ENCODE data around the gene CAB39L.

GRCh38 chr13:49395878-49396380 is 47.9 kb downstream of the CAB39L start:
- no peak for TF ChIP-seq CTCF (IDR thresholded peaks at IDR 0.05)
- TF ChIP-seq REST (IDR thresholded peaks at IDR 0.05; ENCODE audit: insufficient read depth in 1 of 2, low read depth in 2 of 2, low read length in 1 of 2): no peak

Data from Panc1 (cell line).